Activated T-helper 1 cell treated with anti-CD3 and anti-CD28 coated beads, Interleukin-12 subunit alpha, Interleukin-12 subunit beta, Interleukin-2, Interleukin-4 antibody, amounts not matched to agents 30 ng/mL and 10 ng/mL and 1 ng/mL, durations not matched to agents 14 hours and 24 hours and 36 hours (primary cell): Measurements from ENCODE around the gene PEX13. TPM values are rescaled to one million over a fixed set of nuclear protein-coding genes. Genes with fewer than 3 reads are reported as not detected.
"Not testable (repeated sequence)": the region's sequence is repeated elsewhere in the genome, so short reads cannot be mapped to it uniquely, and the experiment has no call there.

Source experiments
- DNase-seq: peaks from one replicate; pipeline ENCODE4 v3.0.0; 2021; ENCODE audit warnings: low spot score
- H3K27ac Mint-ChIP-seq: one replicate; pipeline ENCODE4 v1.8.0; 2021; ENCODE audit warnings: mild to moderate bottlenecking, mixed read lengths
- H3K27me3 Mint-ChIP-seq: one replicate; pipeline ENCODE4 v1.8.0; 2022; ENCODE audit warnings: mild to moderate bottlenecking, moderate library complexity, mixed read lengths; ENCODE audit not compliant: insufficient read depth
- H3K36me3 Mint-ChIP-seq: one replicate; pipeline ENCODE4 v1.8.0; 2021; ENCODE audit warnings: low read depth, mixed read lengths
- H3K4me1 Mint-ChIP-seq: one replicate; pipeline ENCODE4 v1.8.0; 2021; ENCODE audit warnings: low read depth, mixed read lengths
- H3K4me3 Mint-ChIP-seq: one replicate; pipeline ENCODE4 v1.8.0; 2021; ENCODE audit warnings: mild to moderate bottlenecking, moderate library complexity, mixed read lengths
- H3K9me3 Mint-ChIP-seq: one replicate; pipeline ENCODE4 v1.8.0; 2021; ENCODE audit warnings: mixed read lengths
- intact Hi-C: fragments of 100-400 bp; cut with micrococcal nuclease; formaldehyde crosslinking; loops from one replicate; pipeline ENCODE4 v1.15.1; 2024
- total RNA-seq: library from RNA; stranded (reverse); gene quantifications from 2 replicates; pipeline ENCODE4 v1.2.3, GENCODE V29; 2022

PEX13 gene
- total RNA-seq, 1 donor from 2014 or later: 15.9 TPM

DNA sequence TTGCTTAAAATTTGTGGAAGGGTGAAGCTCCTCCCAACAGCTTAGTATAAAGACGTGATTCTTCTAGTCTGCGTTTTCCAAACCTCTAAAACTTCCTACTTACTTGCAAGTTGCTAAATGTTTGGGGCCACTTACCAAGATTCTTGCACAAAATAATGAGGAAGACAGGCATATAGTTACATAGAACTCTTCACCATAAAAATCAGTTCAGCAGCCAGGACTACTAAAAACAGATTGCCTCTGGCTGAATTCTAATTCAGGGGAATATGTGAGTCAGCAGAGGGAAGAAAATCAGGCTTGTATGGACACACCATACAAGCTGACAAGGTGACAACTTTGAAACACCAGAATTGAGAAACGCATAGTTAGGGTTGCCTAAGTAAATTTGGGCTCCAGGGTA is 2.8 kb upstream of the PEX13 start:
- H3K36me3 Mint-ChIP-seq: peaks cover 2% of the 10 kb centered on the region
- no peaks in the 10 kb centered on the region for H3K27me3 Mint-ChIP-seq
- H3K4me3 Mint-ChIP-seq: no peak overlapping the region
- H3K9me3 Mint-ChIP-seq: no peaks in the 10 kb centered on the region
- no peak overlapping the region for H3K27ac Mint-ChIP-seq
- DNase-seq: no peak
- H3K4me1 Mint-ChIP-seq: peaks cover 37% of the 10 kb centered on the region
- intact Hi-C loops: loop anchor here (5.0 kb wide), 3 partner anchors 748 to 1188 kb away; partner anchors contain the start of gene FAM161A

DNA sequence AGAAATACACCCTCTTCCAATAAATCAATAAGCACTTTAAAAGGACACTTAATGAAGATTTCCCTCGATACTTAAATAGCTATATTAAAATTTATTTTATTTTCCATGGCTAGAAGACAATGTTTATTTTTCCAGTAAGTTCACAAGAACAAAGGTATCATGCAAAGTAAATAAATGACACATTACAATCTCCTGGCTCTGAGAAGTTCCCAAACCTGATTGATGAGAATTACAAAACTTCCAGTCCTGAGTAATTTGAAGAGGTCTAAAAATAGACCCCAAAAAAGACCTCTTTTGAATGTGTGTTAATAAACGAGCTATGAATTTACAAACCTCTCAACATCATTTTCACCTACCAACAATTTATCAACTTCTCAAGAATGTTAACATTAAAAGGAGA is 1.5 kb upstream of the PEX13 start:
- Mint-ChIP-seq H3K27ac (no peak overlapping the region), H3K27me3 (no peaks in the 10 kb centered on the region), H3K9me3 (no peaks in the 10 kb centered on the region), H3K4me1 (peaks cover 37% of the 10 kb centered on the region), H3K36me3 (peaks cover 4% of the 10 kb centered on the region), H3K4me3 (peak overlapping the region; percentile 97)
- intact Hi-C loops: loop anchor here (1.0 to 5.0 kb wide), 6 partner anchors 117 to 1186 kb away; partner anchors contain the start of genes FAM161A, REL and XPO1
- DNase-seq: no peak

DNA sequence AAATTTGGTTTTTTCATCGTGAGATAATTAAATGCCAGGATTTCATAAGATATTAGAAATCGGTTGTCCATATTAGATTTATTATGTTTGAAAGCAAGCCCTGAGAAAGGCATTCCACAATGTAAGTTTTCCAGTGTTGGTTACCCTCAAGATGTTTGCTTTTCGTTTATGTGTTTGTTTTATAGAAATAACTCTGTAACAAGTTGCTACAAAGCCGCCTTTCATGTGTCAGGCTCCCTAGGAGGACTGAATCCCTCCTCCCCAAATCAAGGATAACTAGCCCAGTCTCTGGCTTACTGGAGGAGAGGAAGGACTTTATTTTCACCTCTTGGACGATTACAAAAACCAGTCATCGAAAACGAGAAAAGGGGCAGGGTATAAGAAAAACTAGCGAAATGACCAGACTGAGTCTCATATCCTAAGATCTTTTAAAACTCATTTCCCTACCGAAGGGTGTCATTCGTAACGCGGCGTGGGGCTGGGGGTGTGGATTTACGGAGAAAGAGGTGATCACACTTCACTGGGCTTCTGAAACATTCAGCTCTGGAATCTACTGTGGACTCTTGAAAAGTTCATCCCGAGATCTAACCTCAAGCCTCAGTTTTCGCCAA is 1.0 kb upstream of the PEX13 start:
- no peak for DNase-seq
- peaks cover 5% of the 10 kb centered on the region for H3K36me3 Mint-ChIP-seq
- H3K4me3 Mint-ChIP-seq: peak overlapping the region; percentile 97
- intact Hi-C loops: loop anchor here (1.0 to 5.0 kb wide), 14 partner anchors 39 to 1186 kb away; partner anchors contain the start of genes FAM161A, PAPOLG, REL and SANBR
- H3K27me3 Mint-ChIP-seq: no peaks in the 10 kb centered on the region
- H3K4me1 Mint-ChIP-seq: peaks cover 37% of the 10 kb centered on the region
- H3K9me3 Mint-ChIP-seq: no peaks in the 10 kb centered on the region
- peak overlapping the region; percentile 96 for H3K27ac Mint-ChIP-seq

DNA sequence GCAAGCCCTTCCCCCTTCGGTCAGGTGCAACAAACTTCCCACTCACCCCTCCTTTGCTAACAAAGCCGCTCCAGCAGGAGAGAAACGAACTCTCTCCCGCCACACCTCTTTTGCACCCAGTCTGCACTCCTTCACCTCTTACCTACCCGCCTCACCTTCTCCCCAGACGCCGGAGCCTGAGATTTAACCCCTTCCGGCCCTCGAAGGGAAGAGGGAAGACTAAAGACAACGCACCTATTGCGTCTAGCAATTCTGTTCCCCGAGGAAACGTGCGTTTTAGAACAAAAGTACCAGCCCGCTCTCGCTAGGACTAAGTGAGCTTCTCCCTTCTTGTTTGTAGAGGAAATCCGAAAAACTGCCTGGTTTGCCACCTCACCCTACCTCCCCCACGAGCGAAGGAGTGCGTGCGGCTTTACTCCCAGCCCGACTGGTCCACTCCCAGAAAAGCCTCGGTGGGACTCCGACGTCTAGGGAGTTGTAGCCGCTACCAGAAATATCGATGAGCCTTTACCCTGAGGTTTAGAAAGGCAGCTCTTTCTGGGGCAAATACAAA is 441 bp upstream of the PEX13 start:
- H3K9me3 Mint-ChIP-seq: no peaks in the 10 kb centered on the region
- peak overlapping the region; percentile 96 for H3K27ac Mint-ChIP-seq
- H3K36me3 Mint-ChIP-seq: peaks cover 11% of the 10 kb centered on the region
- peaks cover 37% of the 10 kb centered on the region for H3K4me1 Mint-ChIP-seq
- no peaks in the 10 kb centered on the region for H3K27me3 Mint-ChIP-seq
- H3K4me3 Mint-ChIP-seq: peak overlapping the region; percentile 97
- DNase-seq: peak; percentile 63
- intact Hi-C loops: loop anchor here (1.0 to 5.0 kb wide), 13 partner anchors 40 to 1185 kb away; partner anchors contain the start of genes FAM161A, PAPOLG, SANBR and USP34

DNA sequence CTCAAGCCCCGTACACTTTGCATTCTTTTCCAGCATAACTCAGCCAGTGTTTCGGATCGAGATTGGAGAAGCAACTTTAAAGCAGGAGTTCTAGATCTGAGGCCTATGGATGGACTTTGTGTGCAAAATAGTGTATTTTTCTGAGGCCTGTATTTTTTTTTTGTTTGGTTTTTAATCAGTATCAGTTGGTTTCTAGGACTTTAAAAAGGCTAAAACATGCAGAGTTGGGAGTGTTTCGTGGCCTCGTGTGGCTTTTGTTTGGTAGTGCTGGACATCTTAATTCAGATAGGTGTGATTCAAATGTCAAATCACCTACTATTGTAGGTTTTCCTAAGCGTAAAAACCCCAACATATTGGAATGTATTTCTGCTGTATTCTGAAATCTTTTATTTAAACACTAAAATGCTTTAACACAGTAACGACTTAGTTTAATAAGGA is 817 bp downstream of the PEX13 start:
- H3K4me1 Mint-ChIP-seq: peaks cover 30% of the 10 kb centered on the region
- intact Hi-C loops: loop anchor here (1.0 to 5.0 kb wide), 4 partner anchors 199 to 1184 kb away; partner anchors contain the start of gene FAM161A
- H3K36me3 Mint-ChIP-seq: peaks cover 15% of the 10 kb centered on the region
- H3K9me3 Mint-ChIP-seq: no peaks in the 10 kb centered on the region
- no peaks in the 10 kb centered on the region for H3K27me3 Mint-ChIP-seq
- H3K4me3 Mint-ChIP-seq: peak overlapping the region; percentile 97
- H3K27ac Mint-ChIP-seq: peak overlapping the region; percentile 96
- no peak for DNase-seq

DNA sequence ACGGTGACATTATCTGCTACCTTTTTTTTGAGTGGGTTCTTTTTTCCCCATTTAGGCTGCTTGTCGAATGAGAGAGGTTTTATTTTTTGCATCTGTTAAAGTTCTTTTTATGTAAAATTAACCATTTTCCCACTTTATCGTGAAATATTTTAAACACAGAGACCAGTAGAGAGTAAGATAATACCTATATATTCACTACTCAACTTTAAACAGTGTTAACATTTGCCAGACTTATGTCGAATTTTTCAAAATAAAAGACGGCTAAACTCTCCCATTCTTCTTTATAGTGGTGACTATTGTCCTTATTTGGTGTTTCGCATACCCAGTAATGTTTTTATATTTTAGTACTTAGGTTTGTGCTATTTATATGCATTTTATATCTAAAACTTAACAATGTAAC is 1.3 kb downstream of the PEX13 start:
- intact Hi-C loops: loop anchor here (1.0 to 5.0 kb wide), 4 partner anchors 199 to 1184 kb away; partner anchors contain the start of gene FAM161A
- Mint-ChIP-seq H3K9me3 (no peaks in the 10 kb centered on the region), H3K4me3 (peak overlapping the region; percentile 97), H3K36me3 (peaks cover 19% of the 10 kb centered on the region), H3K4me1 (peaks cover 28% of the 10 kb centered on the region), H3K27me3 (no peaks in the 10 kb centered on the region), H3K27ac (no peak overlapping the region)
- no peak for DNase-seq

DNA sequence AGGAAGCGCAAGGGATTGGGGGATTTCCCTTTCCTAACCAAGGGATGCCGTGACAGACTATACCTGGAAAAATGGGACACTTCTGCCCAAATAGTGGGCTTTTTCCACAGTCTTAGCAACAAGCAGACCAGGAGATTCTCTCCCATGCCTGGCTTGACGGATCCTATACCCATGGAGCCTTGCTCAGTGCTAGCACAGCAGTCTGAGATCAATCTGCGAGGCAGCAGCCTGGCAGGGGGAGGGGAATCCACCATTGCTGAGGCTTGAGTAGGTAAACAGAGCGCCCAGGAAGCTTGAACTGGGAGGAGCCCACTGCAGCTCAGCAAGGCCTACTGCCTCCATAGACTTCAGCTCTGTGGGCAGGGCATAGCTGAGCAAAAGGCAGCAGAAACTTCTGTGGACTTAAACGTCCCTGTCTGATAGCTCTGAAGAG is 3.7 kb downstream of the PEX13 start:
- Mint-ChIP-seq H3K4me1 (peaks cover 20% of the 10 kb centered on the region), H3K9me3 (no peaks in the 10 kb centered on the region), H3K27me3 (no peaks in the 10 kb centered on the region), H3K27ac (no peak overlapping the region), H3K36me3 (peaks cover 23% of the 10 kb centered on the region), H3K4me3 (no peak overlapping the region)
- DNase-seq: no peak
- intact Hi-C loops: no loop called here

DNA sequence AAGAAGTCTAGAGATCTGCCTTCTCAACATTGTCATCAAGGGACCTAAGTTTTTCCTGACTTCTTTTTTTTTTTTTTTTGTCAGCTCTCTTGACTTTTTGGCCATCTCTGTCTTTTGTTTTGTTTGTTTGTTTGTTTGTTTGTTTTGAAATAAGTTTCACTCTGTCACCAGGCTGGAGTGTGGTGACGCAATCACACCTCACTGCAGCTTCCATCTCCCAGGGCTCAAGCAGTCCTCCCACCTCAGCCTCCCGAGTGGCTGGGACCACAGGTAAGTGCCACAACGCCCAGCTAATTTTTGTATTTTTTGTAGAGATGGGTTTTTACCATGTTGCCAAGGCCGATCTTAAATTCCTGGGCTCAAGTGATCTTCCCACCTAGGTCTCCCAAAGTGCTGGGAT is 6.2 kb downstream of the PEX13 start:
- H3K4me3 Mint-ChIP-seq: no peak overlapping the region
- no peaks in the 10 kb centered on the region for H3K27me3 Mint-ChIP-seq
- DNase-seq: no peak
- H3K4me1 Mint-ChIP-seq: peaks cover 15% of the 10 kb centered on the region
- H3K36me3 Mint-ChIP-seq: peaks cover 28% of the 10 kb centered on the region
- no peak overlapping the region for H3K27ac Mint-ChIP-seq
- intact Hi-C loops: no loop called here
- no peaks in the 10 kb centered on the region for H3K9me3 Mint-ChIP-seq

DNA sequence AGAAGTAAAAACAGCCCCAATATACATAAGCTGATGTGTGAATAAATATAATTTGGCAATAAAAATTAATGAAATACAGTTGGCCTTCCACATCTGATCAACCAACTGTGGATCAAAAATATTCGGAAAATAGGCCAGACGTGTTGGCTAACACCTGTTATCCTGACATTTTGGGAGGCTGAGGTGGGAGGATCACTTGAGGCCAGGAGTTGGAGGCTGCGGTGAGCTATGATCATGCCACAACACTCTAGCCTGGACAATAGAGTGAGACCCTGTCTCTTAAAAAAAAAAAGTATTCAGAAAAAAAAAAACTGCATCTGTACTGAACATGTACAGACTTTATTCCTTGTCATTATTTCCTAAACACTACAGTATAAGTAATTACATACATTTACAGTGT is 12.0 kb downstream of the PEX13 start:
- no peak overlapping the region for H3K4me3 Mint-ChIP-seq
- no peak for DNase-seq
- intact Hi-C loops: no loop called here
- no peak overlapping the region for H3K27ac Mint-ChIP-seq
- peaks cover 4% of the 10 kb centered on the region for H3K4me1 Mint-ChIP-seq
- H3K36me3 Mint-ChIP-seq: peaks cover 29% of the 10 kb centered on the region
- H3K9me3 Mint-ChIP-seq: no peaks in the 10 kb centered on the region
- H3K27me3 Mint-ChIP-seq: no peaks in the 10 kb centered on the region

DNA sequence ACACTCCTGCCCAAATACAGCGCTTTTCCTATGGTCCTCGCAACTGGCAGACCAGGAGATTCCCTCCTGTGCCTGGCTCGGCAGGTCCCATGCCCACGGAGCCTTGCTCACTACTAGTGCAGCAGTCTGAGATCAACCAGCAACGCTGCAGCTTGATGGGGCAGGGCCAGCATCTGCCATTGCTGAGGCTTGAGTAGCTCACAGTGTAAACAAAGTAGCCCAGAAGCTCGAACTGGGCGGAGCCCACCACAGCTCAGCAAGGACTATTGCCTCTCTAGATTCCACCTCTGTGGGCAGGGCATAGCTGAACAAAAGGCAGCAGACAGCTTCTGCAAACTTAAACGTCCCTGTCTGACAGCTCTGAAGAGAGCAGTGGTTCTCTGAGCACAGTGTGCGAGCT is 17.1 kb downstream of the PEX13 start:
- H3K4me1 Mint-ChIP-seq, H3K4me3 Mint-ChIP-seq, DNase-seq, H3K27me3 Mint-ChIP-seq, H3K27ac Mint-ChIP-seq, intact Hi-C loops: not testable (repeated sequence)
- Mint-ChIP-seq H3K36me3 (peaks cover 52% of the 10 kb centered on the region), H3K9me3 (peaks cover 19% of the 10 kb centered on the region)

DNA sequence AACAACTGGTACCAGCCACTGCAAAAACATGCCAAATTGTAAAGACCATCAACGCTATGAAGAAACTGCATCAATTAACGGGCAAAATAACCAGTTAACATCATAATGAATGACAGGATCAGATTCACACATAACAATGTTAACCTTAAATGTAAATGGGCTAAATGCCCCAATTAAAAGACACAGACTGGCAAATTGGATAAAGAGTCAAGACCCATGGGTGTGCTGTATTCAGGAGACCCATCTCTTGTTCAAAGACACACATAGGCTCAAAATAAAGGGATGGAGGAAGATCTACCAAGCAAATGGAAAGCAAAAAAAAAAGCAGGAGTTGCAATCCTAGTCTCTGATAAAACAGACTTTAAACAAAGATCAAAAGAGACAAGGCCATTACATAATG is 19.1 kb downstream of the PEX13 start:
- H3K27me3 Mint-ChIP-seq, H3K27ac Mint-ChIP-seq, DNase-seq, H3K4me3 Mint-ChIP-seq, intact Hi-C loops, H3K4me1 Mint-ChIP-seq: not testable (repeated sequence)
- peaks cover 52% of the 10 kb centered on the region for H3K36me3 Mint-ChIP-seq
- peaks cover 19% of the 10 kb centered on the region for H3K9me3 Mint-ChIP-seq

DNA sequence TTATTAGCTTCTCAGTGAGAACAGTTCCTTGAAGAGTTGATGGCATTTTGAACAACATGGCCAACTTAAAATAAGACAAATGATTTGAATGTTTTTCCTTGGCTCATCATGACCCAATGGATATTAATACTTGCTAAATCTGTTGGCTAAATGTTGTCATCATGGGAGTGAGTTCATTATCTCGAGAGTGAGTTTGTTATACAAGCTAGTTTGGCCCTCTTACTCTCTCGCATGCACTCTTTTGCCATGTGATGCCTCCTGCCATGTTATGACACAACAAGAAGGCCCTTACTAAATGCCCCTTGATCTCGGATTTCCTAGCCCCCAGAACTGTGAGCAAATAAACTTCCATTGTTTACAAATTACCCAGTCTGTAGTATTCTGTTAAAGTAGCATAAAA is 25.3 kb downstream of the PEX13 start:
- H3K4me3 Mint-ChIP-seq: no peak overlapping the region
- no peak overlapping the region for H3K27ac Mint-ChIP-seq
- peaks cover 24% of the 10 kb centered on the region for H3K36me3 Mint-ChIP-seq
- H3K9me3 Mint-ChIP-seq: peaks cover 4% of the 10 kb centered on the region
- intact Hi-C loops: no loop called here
- no peaks in the 10 kb centered on the region for H3K27me3 Mint-ChIP-seq
- no peak for DNase-seq
- peaks cover 10% of the 10 kb centered on the region for H3K4me1 Mint-ChIP-seq

DNA sequence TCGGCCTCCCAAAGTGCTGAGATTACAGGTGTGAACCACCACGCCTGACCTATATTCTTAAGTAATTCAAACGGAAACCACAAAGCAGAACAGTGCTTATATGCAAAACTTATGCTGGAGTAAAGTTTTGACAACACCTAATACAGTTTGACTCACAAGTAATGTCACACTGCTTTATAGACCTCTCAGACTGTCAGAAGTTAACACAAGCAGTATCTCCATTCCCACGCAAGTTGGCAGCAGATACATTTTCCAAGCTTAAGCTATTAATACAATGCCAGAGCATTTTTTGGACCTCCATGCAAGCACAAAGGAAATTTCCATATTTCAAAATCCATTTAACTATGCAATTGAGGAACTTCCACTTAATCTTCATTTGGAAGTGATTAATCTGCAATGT is 27.1 kb downstream of the PEX13 start:
- H3K36me3 Mint-ChIP-seq: peaks cover 16% of the 10 kb centered on the region
- peaks cover 10% of the 10 kb centered on the region for H3K4me1 Mint-ChIP-seq

More for the DNA sequence above, 27.1 kb downstream of the PEX13 start:
- intact Hi-C loops: no loop called here
- Mint-ChIP-seq H3K4me3 (no peak overlapping the region), H3K27me3 (no peaks in the 10 kb centered on the region), H3K27ac (no peak overlapping the region), H3K9me3 (no peaks in the 10 kb centered on the region)
- DNase-seq: no peak
